BE2C (cell line): ENCODE measurements around the gene SPIRE1.
"Not testable (repeated sequence)": the region's sequence is repeated elsewhere in the genome, so short reads cannot be mapped to it uniquely, and the experiment has no call there.

ENCODE experiments used
- DNase-seq: peaks from one replicate; pipeline ENCODE4 v3.0.0-alpha.2; 2020
- H3K27me3 ChIP-seq: fragments of 250-450 bp; sonication (Bioruptor Pico); 2 replicates; pipeline ENCODE4 v1.5.1; 2020; ENCODE audit warnings: mild to moderate bottlenecking
- H3K36me3 ChIP-seq: fragments of 250-450 bp; sonication (Bioruptor Pico); 2 replicates; pipeline ENCODE4 v1.5.1; 2020; ENCODE audit warnings: mild to moderate bottlenecking
- H3K4me1 ChIP-seq: fragments of 250-450 bp; sonication (Bioruptor Pico); 2 replicates; pipeline ENCODE4 v1.5.1; 2020
- H3K4me3 ChIP-seq: 2 replicates; pipeline ENCODE4 v1.5.1; 2011; ENCODE audit warnings: low read depth, low read length
- H3K9me3 ChIP-seq: fragments of 250-450 bp; sonication (Bioruptor Pico); 2 replicates; pipeline ENCODE4 v1.5.1; 2020
- TF ChIP-seq, protein P1 (sequence below): IDR thresholded peaks from 2 replicates; pipeline ENCODE4 v1.5.1; 2012; ENCODE audit warnings: mild to moderate bottlenecking, low read depth, low read length

The SPIRE1 gene

GRCh38 chr18:12540751-12541150 is 117.2 kb downstream of the SPIRE1 start:
- no peak for DNase-seq
- Histone ChIP-seq H3K36me3 (no peaks in the 10 kb centered on the region), H3K4me1 (no peaks in the 10 kb centered on the region), H3K27me3 (no peaks in the 10 kb centered on the region), H3K4me3 (no peak overlapping the region), H3K9me3 (no peaks in the 10 kb centered on the region)
- TF ChIP-seq, protein P1, sequence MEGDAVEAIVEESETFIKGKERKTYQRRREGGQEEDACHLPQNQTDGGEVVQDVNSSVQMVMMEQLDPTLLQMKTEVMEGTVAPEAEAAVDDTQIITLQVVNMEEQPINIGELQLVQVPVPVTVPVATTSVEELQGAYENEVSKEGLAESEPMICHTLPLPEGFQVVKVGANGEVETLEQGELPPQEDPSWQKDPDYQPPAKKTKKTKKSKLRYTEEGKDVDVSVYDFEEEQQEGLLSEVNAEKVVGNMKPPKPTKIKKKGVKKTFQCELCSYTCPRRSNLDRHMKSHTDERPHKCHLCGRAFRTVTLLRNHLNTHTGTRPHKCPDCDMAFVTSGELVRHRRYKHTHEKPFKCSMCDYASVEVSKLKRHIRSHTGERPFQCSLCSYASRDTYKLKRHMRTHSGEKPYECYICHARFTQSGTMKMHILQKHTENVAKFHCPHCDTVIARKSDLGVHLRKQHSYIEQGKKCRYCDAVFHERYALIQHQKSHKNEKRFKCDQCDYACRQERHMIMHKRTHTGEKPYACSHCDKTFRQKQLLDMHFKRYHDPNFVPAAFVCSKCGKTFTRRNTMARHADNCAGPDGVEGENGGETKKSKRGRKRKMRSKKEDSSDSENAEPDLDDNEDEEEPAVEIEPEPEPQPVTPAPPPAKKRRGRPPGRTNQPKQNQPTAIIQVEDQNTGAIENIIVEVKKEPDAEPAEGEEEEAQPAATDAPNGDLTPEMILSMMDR, result no peak

GRCh38 chr18:12539158-12539557 is 118.7 kb downstream of the SPIRE1 start:
- H3K36me3 ChIP-seq, H3K4me3 ChIP-seq, DNase-seq, H3K9me3 ChIP-seq, H3K27me3 ChIP-seq, H3K4me1 ChIP-seq: not testable (repeated sequence)

GRCh38 chr18:12534820-12535219 is 123.1 kb downstream of the SPIRE1 start:
- H3K4me1 ChIP-seq, result no peaks in the 10 kb centered on the region
- DNase-seq, result no peak
- no peaks in the 10 kb centered on the region for H3K36me3 ChIP-seq
- TF ChIP-seq, protein P1, result no peak
- H3K27me3 ChIP-seq, result no peaks in the 10 kb centered on the region
- H3K9me3 ChIP-seq, result no peaks in the 10 kb centered on the region
- H3K4me3 ChIP-seq, result no peak overlapping the region

DNA sequence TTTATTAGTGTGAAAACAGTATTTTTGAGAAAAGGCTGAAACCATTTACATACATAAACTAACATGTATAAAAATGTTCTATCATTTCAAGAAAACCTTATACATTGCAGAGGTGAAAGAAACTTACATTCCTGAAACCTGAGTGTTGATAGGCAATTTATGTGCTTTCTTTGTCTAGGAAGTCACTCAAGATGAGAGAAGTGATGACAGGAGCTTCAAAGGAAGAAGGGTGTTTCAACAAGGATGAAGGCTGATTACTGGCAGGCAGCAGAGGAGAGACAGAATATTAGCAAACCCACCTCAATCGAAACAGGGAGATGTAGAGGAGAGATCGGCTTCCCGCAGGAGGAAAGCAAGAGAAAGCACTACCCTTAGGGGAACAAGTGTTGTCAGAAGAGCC is 125.2 kb downstream of the SPIRE1 start:
- DNase-seq, result no peak
- TF ChIP-seq, protein P1, result no peak

GRCh38 chr18:12531749-12532148 is 126.2 kb downstream of the SPIRE1 start:
- H3K4me3 ChIP-seq, result no peak overlapping the region
- TF ChIP-seq, protein P1, result 0 out of 2 replicates have a peak, but pooled peaks have one; percentile 18
- H3K27me3 ChIP-seq, result no peaks in the 10 kb centered on the region
- no peak for DNase-seq
- H3K4me1 ChIP-seq, result no peaks in the 10 kb centered on the region
- no peaks in the 10 kb centered on the region for H3K9me3 ChIP-seq
- no peaks in the 10 kb centered on the region for H3K36me3 ChIP-seq

More for the DNA sequence above, 125.2 kb downstream of the SPIRE1 start:
- Histone ChIP-seq H3K4me3 (no peak overlapping the region), H3K4me1 (no peaks in the 10 kb centered on the region), H3K27me3 (no peaks in the 10 kb centered on the region), H3K36me3 (no peaks in the 10 kb centered on the region), H3K9me3 (no peaks in the 10 kb centered on the region)

- no peak overlapping the region for H3K4me3 ChIP-seq
- no peaks in the 10 kb centered on the region for H3K4me1 ChIP-seq
- no peaks in the 10 kb centered on the region for H3K36me3 ChIP-seq
- TF ChIP-seq, protein P1, result no peak
- DNase-seq, result no peak
- H3K9me3 ChIP-seq, result no peaks in the 10 kb centered on the region
- no peaks in the 10 kb centered on the region for H3K27me3 ChIP-seq
Measured at GRCh38 chr18:12520442-12520992, 137.4 kb downstream of the SPIRE1 start.
